Measurements from ENCODE around the gene PTPN6.

Gene PTPN6

GRCh38 chr12:6916426-6917200 lies 34.5 kb upstream of the PTPN6 start:
- peaks cover 35% of the 10 kb centered on the region for H3K4me1 Mint-ChIP-seq
- H3K27me3 Mint-ChIP-seq: no peaks in the 10 kb centered on the region
- H3K36me3 Mint-ChIP-seq: peaks cover 14% of the 10 kb centered on the region
- DNase-seq (ENCODE audit: low spot score in 2 of 2): no peak
- no peaks in the 10 kb centered on the region for H3K9me3 Mint-ChIP-seq
- no peak overlapping the region for H3K27ac Mint-ChIP-seq
- H3K4me3 Mint-ChIP-seq: peak overlapping the region; percentile 35
- ATAC-seq (ENCODE audit: low read depth): no peak

- no peak overlapping the region for H3K4me3 Mint-ChIP-seq
- DNase-seq (ENCODE audit: low spot score in 2 of 2) (no peak), ATAC-seq (ENCODE audit: low read depth) (no peak)
- peaks cover 14% of the 10 kb centered on the region for H3K36me3 Mint-ChIP-seq
- H3K27ac Mint-ChIP-seq: no peak overlapping the region
- H3K4me1 Mint-ChIP-seq: peaks cover 44% of the 10 kb centered on the region
- H3K27me3 Mint-ChIP-seq: no peaks in the 10 kb centered on the region
- no peaks in the 10 kb centered on the region for H3K9me3 Mint-ChIP-seq
Observed at GRCh38 chr12:6917491-6918231, 33.5 kb upstream of the PTPN6 start.

GRCh38 chr12:6919588-6919987 lies 31.6 kb upstream of the PTPN6 start:
- no peak overlapping the region for H3K4me3 Mint-ChIP-seq
- H3K27ac Mint-ChIP-seq: no peak overlapping the region
- ATAC-seq (ENCODE audit: low read depth): no peak

DNA sequence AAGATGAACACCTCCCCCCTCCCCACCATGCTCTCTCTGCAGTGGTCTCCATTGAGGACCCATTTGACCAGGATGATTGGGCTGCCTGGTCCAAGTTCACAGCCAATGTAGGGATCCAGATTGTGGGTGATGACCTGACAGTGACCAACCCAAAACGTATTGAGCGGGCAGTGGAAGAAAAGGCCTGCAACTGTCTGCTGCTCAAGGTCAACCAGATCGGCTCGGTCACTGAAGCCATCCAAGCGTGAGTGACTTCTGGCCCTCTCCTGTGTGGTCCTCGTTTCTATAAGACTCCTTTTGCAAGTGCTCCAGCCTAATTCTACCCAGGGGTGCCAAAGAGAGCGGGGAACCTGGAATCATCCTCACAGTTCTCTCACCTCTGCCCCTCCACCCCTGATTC lies 29.6 kb upstream of the PTPN6 start:
- H3K4me1 Mint-ChIP-seq: peaks cover 47% of the 10 kb centered on the region
- H3K4me3 Mint-ChIP-seq: peak overlapping the region; percentile 31
- H3K27me3 Mint-ChIP-seq: no peaks in the 10 kb centered on the region
- DNase-seq (ENCODE audit: low spot score in 2 of 2) (no peak), ATAC-seq (ENCODE audit: low read depth) (no peak)
- H3K27ac Mint-ChIP-seq: peak overlapping the region; percentile 77
- no peaks in the 10 kb centered on the region for H3K9me3 Mint-ChIP-seq
- peaks cover 12% of the 10 kb centered on the region for H3K36me3 Mint-ChIP-seq

More at GRCh38 chr12:6919588-6919987, 31.6 kb upstream of the PTPN6 start:
- Mint-ChIP-seq H3K36me3 (peaks cover 14% of the 10 kb centered on the region), H3K27me3 (no peaks in the 10 kb centered on the region), H3K4me1 (peaks cover 52% of the 10 kb centered on the region), H3K9me3 (no peaks in the 10 kb centered on the region)
- DNase-seq (ENCODE audit: low spot score in 2 of 2): no peak

GRCh38 chr12:6921996-6922946 lies 28.9 kb upstream of the PTPN6 start:
- Mint-ChIP-seq H3K27me3 (no peaks in the 10 kb centered on the region), H3K27ac (peak overlapping the region; percentile 77), H3K9me3 (no peaks in the 10 kb centered on the region), H3K4me3 (peak overlapping the region; percentile 63), H3K36me3 (peaks cover 7% of the 10 kb centered on the region), H3K4me1 (peaks cover 52% of the 10 kb centered on the region)
- DNase-seq (ENCODE audit: low spot score in 2 of 2): no peak
- ATAC-seq (ENCODE audit: low read depth): peak; percentile 46

GRCh38 chr12:6923003-6923732 lies 28.0 kb upstream of the PTPN6 start:
- H3K4me1 Mint-ChIP-seq: peaks cover 55% of the 10 kb centered on the region
- peaks cover 5% of the 10 kb centered on the region for H3K36me3 Mint-ChIP-seq
- H3K27ac Mint-ChIP-seq: peak overlapping the region; percentile 76
- ATAC-seq (ENCODE audit: low read depth): peak; percentile 49
- no peaks in the 10 kb centered on the region for H3K27me3 Mint-ChIP-seq
- no peak for DNase-seq (ENCODE audit: low spot score in 2 of 2)
- peak overlapping the region; percentile 63 for H3K4me3 Mint-ChIP-seq
- no peaks in the 10 kb centered on the region for H3K9me3 Mint-ChIP-seq

- no peak for DNase-seq (ENCODE audit: low spot score in 2 of 2)
- H3K36me3 Mint-ChIP-seq: peaks cover 5% of the 10 kb centered on the region
- H3K27me3 Mint-ChIP-seq: no peaks in the 10 kb centered on the region
- ATAC-seq (ENCODE audit: low read depth): no peak
- H3K9me3 Mint-ChIP-seq: no peaks in the 10 kb centered on the region
- no peak overlapping the region for H3K4me3 Mint-ChIP-seq
- H3K4me1 Mint-ChIP-seq: peaks cover 60% of the 10 kb centered on the region
- peak overlapping the region; percentile 76 for H3K27ac Mint-ChIP-seq
Observed at GRCh38 chr12:6923851-6924250, 27.3 kb upstream of the PTPN6 start.

DNA sequence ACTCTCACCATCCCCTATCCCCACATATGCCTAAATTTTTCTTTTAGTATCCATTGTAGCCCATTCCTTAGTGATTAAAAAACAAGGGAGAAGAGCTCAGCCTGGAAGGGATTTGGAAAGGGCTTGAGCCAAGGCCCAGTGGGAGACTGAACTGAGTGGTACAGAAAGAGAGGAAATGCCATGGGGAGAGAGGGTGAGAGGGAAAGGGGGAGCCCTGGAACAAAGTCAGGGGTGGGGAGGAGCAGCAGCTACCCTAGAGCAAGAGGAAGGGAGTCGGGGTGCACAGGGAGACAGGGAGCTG lies 26.0 kb upstream of the PTPN6 start:
- H3K4me3 Mint-ChIP-seq: peak overlapping the region; percentile 53
- no peak for DNase-seq (ENCODE audit: low spot score in 2 of 2)
- no peaks in the 10 kb centered on the region for H3K36me3 Mint-ChIP-seq
- no peak for ATAC-seq (ENCODE audit: low read depth)
- H3K4me1 Mint-ChIP-seq: peaks cover 65% of the 10 kb centered on the region
- no peaks in the 10 kb centered on the region for H3K9me3 Mint-ChIP-seq
- H3K27ac Mint-ChIP-seq: peak overlapping the region; percentile 9
- no peaks in the 10 kb centered on the region for H3K27me3 Mint-ChIP-seq

GRCh38 chr12:6925540-6926279 lies 25.4 kb upstream of the PTPN6 start:
- no peak overlapping the region for H3K27ac Mint-ChIP-seq
- ATAC-seq (ENCODE audit: low read depth): no peak
- no peak for DNase-seq (ENCODE audit: low spot score in 2 of 2)
- H3K4me3 Mint-ChIP-seq: no peak overlapping the region
- no peaks in the 10 kb centered on the region for H3K36me3 Mint-ChIP-seq
- no peaks in the 10 kb centered on the region for H3K27me3 Mint-ChIP-seq
- no peaks in the 10 kb centered on the region for H3K9me3 Mint-ChIP-seq
- peaks cover 65% of the 10 kb centered on the region for H3K4me1 Mint-ChIP-seq

DNA sequence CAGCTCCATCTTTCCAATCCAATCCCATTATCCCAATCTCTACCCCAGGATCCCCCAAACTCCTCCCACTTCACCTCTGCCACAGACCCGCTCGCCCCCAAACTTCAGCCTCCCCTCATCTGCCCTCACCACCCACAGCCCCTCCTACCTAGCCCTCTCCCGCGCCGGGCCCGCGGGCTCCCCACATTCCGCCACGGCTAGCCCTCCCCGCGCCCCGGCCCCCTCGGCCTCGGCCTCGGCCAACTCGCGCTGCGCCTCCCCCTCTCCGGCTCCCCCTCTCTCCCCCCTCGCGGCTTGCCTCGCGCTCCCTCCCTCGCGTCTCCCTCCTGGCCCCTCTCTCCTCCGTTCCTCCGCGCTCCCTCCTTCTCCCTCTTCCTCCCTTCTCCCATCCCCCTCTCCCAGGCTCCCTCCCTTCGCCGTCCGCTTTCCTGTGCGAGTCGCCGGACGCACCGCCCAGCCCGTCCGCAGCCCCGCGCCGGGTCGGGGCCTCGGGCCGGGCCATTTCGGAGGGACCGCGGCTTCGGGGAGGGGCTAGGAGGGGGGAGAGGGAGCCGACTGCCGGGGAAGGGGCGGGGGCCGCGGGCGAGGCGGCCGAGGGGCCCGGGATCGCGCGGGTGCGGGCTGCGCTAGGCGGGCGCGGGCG lies 23.7 kb upstream of the PTPN6 start, which contains the start of gene ATN1:
ATN1 (plus strand) TSS at position 581 of the 643 bp plus-strand sequence. CDS start 6,043 bp downstream, outside the sequence.
- Mint-ChIP-seq H3K4me3 (peak within 1 kb of the TSS; percentile 89), H3K36me3 (no peaks in the 10 kb centered on the region), H3K27ac (peak within 1 kb of the TSS; percentile 89), H3K9me3 (no peaks in the 10 kb centered on the region), H3K27me3 (no peaks in the 10 kb centered on the region), H3K4me1 (peaks cover 56% of the 10 kb centered on the region)
- DNase-seq (ENCODE audit: low spot score in 2 of 2) (peak; percentile 35 to 53), ATAC-seq (ENCODE audit: low read depth) (peak; percentile 26)

DNA sequence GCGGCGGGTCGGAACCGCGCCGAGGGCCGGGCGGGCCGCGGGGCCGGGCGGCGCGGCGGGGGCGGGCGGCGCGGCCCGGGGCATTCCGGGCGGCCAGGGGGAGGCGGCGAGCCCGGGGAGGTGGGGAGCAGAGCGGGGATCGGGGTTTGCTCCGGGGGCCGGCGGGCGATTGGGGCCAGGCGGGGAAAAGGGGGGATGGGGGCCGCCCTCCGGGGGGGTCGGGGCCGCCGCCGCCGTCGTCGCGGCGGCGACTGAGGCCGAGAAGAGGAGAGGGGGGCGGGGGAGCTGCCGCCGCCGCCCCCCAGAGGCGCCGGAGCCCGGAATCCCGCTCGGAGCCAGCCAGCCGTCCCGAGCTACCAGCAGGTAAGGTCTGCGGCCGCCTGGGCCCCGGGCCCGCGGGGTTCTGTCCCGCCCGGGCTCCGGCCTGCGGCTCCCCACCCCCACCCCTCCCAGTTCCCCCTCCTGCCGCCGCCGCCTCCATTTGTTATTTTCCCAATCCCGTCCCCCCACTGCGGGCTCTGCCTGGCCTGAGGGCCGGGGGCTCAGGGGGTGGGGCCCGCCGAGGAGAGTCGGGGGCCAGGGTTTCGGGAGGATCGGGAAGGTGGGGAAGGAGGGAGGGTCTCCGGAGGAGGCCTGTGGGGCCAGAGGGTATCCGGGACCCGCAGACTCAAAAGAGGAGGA lies 23.0 kb upstream of the PTPN6 start:
- H3K9me3 Mint-ChIP-seq: no peaks in the 10 kb centered on the region
- ATAC-seq (ENCODE audit: low read depth): peak; percentile 41
- no peak for DNase-seq (ENCODE audit: low spot score in 2 of 2)
- no peaks in the 10 kb centered on the region for H3K36me3 Mint-ChIP-seq
- peaks cover 49% of the 10 kb centered on the region for H3K4me1 Mint-ChIP-seq
- H3K4me3 Mint-ChIP-seq: peak overlapping the region; percentile 86
- H3K27me3 Mint-ChIP-seq: no peaks in the 10 kb centered on the region
- peak overlapping the region; percentile 86 for H3K27ac Mint-ChIP-seq

All from memory B cell (primary cell).